GM23248 (cell line): ENCODE results near the gene POTEB. TPM values are rescaled to one million over a fixed set of nuclear protein-coding genes. Genes with fewer than 3 reads are reported as not detected.
"Not testable (repeated sequence)": the region's sequence is repeated elsewhere in the genome, so short reads cannot be mapped to it uniquely, and the experiment has no call there.

ENCODE experiments used
- DNase-seq: peaks from one replicate; pipeline ENCODE4 v3.0.0-alpha.2; 2015
- H2AFZ ChIP-seq: fragments of 200-600 bp; sonication (generic); 2 replicates; pipeline ENCODE4 v1.6.1; 2016; ENCODE audit warnings: antibody characterized with exemption
- H3F3A ChIP-seq: fragments of 200-600 bp; sonication (generic); 2 replicates; pipeline ENCODE4 v1.6.1; 2016; ENCODE audit warnings: mild to moderate bottlenecking, antibody characterized with exemption, mixed run types; ENCODE audit not compliant: insufficient read depth
- H3K27ac ChIP-seq: fragments of 200-600 bp; sonication (generic); 2 replicates; pipeline ENCODE4 v1.5.1; 2016; ENCODE audit warnings: mild to moderate bottlenecking
- H3K27me3 ChIP-seq: fragments of 200-600 bp; sonication (generic); replicated peaks from 2 replicates; pipeline ENCODE4 v1.6.1; 2016; ENCODE audit warnings: mild to moderate bottlenecking; ENCODE audit not compliant: insufficient read depth
- H3K36me3 ChIP-seq: fragments of 200-600 bp; sonication (generic); 2 replicates; pipeline ENCODE4 v1.6.1; 2016; ENCODE audit warnings: low read depth, mild to moderate bottlenecking
- H3K4me1 ChIP-seq: fragments of 200-600 bp; sonication (generic); 2 replicates; pipeline ENCODE4 v1.6.1; 2016; ENCODE audit warnings: mild to moderate bottlenecking; ENCODE audit not compliant: insufficient read depth
- H3K4me2 ChIP-seq: fragments of 200-600 bp; sonication (generic); one replicate; pipeline ENCODE4 v1.6.1; 2016; ENCODE audit warnings: mild to moderate bottlenecking; ENCODE audit not compliant: unreplicated experiment
- H3K4me3 ChIP-seq: fragments of 200-600 bp; sonication (generic); 2 replicates; pipeline ENCODE4 v1.5.1; 2016; ENCODE audit warnings: mild to moderate bottlenecking
- H3K79me2 ChIP-seq: fragments of 200-600 bp; sonication (generic); 2 replicates; pipeline ENCODE4 v1.6.1; 2016; ENCODE audit warnings: mild to moderate bottlenecking; ENCODE audit not compliant: insufficient read depth
- H3K9ac ChIP-seq: fragments of 200-600 bp; sonication (generic); 2 replicates; pipeline ENCODE4 v1.6.1; 2016; ENCODE audit warnings: mild to moderate bottlenecking
- H3K9me2 ChIP-seq: fragments of 200-600 bp; sonication (generic); 2 replicates; pipeline ENCODE4 v1.6.1; 2016; ENCODE audit warnings: mixed run types, mild to moderate bottlenecking, moderate library complexity; ENCODE audit not compliant: insufficient read depth
- H3K9me3 ChIP-seq: fragments of 200-600 bp; sonication (generic); one replicate; pipeline ENCODE4 v1.6.1; 2017; ENCODE audit warnings: low read depth
- H4K20me1 ChIP-seq: fragments of 200-600 bp; sonication (generic); 2 replicates; pipeline ENCODE4 v1.6.0; 2016; ENCODE audit not compliant: insufficient read depth
- WGBS, 2 experiments: methylation state at CpG; one replicate each; pipeline ENCODE4 v1.1.6; 2015 to 2017; ENCODE audit warnings: low lambda C conversion rate in 2 of 2, low coverage in 1 of 2; ENCODE audit errors: missing lambda C conversion rate in 2 of 2; 5-methylcytosine and 5-hydroxymethylcytosine counted together
- in situ Hi-C: fragments of 300-500 bp; cut with MboI; formaldehyde crosslinking; loops from 2 replicates; pipeline ENCODE4 v1.15.0; 2020
- microRNA-seq: library from miRNA; unstranded; fragments of <30 nt; microRNA quantifications from one replicate; pipeline ENCODE4, GENCODE V29; 2016; ENCODE audit warnings: borderline number of aligned reads
- polyA plus RNA-seq: library from polyadenylated mRNA; unstranded; fragments of >200 nt; fragmentation: Nextera tagmentation; extraction: Ambion mirVana; gene quantifications from 2 replicates; pipeline ENCODE4 v1.2.1, GENCODE V29; 2016
- small RNA-seq: library from RNA; depleted of rRNA; stranded (forward); fragments of <200 nt; gene quantifications from one replicate; pipeline ENCODE3, GENCODE V24; 2014; ENCODE audit warnings: low read depth, low replicate concordance
- total RNA-seq: library from RNA; depleted of rRNA; stranded (reverse); fragments of >200 nt; shearing (Covaris generic); gene quantifications from 2 replicates; pipeline ENCODE4 v1.2.3, GENCODE V29; 2014; rRNA removed

The POTEB gene
- total RNA-seq (not detected in 2 replicates), polyA plus RNA-seq (not detected in 2 replicates)

- H3K4me2 ChIP-seq, H3K9me2 ChIP-seq, DNase-seq, H3K9me3 ChIP-seq, H3K27me3 ChIP-seq, H3K79me2 ChIP-seq, H4K20me1 ChIP-seq, H3K9ac ChIP-seq, H2AFZ ChIP-seq, H3K27ac ChIP-seq, H3K4me3 ChIP-seq, H3F3A ChIP-seq, in situ Hi-C loops, H3K36me3 ChIP-seq, H3K4me1 ChIP-seq: not testable (repeated sequence)
- no CpG with 5 or more reads among the region's 36 CpGs for WGBS, 2 experiments
These were observed at the start of gene POTEB for GRCh38 chr15:21877635-21878034. Gene POTEB, minus strand, starts transcription at chr15:21877735. Its CDS starts 489 bp downstream, at chr15:21877246.

GRCh38 chr15:21890955-21891354, 13.4 kb upstream of the POTEB start:
- no CpG with 5 or more reads among the region's 6 CpGs for WGBS, 2 experiments

GRCh38 chr15:21889542-21889941, 12.0 kb upstream of the POTEB start:
- H4K20me1 ChIP-seq, H3K36me3 ChIP-seq, DNase-seq, H3K27ac ChIP-seq, H3K79me2 ChIP-seq, H3K27me3 ChIP-seq, H3F3A ChIP-seq, H3K4me2 ChIP-seq, H3K9me2 ChIP-seq, H3K4me1 ChIP-seq, H2AFZ ChIP-seq, H3K4me3 ChIP-seq, in situ Hi-C loops, H3K9ac ChIP-seq, H3K9me3 ChIP-seq: not testable (repeated sequence)
- WGBS, 2 experiments = no CpG with 5 or more reads among the region's 47 CpGs

More at GRCh38 chr15:21890955-21891354, 13.4 kb upstream of the POTEB start:
- H3K4me2 ChIP-seq, H3K9me3 ChIP-seq, DNase-seq, H3K36me3 ChIP-seq, H3K4me3 ChIP-seq, H3K4me1 ChIP-seq, H4K20me1 ChIP-seq, H3K27me3 ChIP-seq, in situ Hi-C loops, H3K9ac ChIP-seq, H3K79me2 ChIP-seq, H3K9me2 ChIP-seq, H3K27ac ChIP-seq, H3F3A ChIP-seq, H2AFZ ChIP-seq: not testable (repeated sequence)

- H3K4me3 ChIP-seq, H4K20me1 ChIP-seq, H3K4me1 ChIP-seq, H3K79me2 ChIP-seq, DNase-seq, H3K36me3 ChIP-seq, H3K9me3 ChIP-seq, H3F3A ChIP-seq, H3K4me2 ChIP-seq, H3K27ac ChIP-seq, H2AFZ ChIP-seq, H3K9ac ChIP-seq, H3K9me2 ChIP-seq, H3K27me3 ChIP-seq, in situ Hi-C loops: not testable (repeated sequence)
- 0% methylated on average over 1 of the region's 1 CpG; no CpG with 5 or more reads in 1 of the 2 experiments for WGBS, 2 experiments
These were observed 38.7 kb downstream of the POTEB start for GRCh38 chr15:21838831-21839230.

Small RNA genes within 50 kb of the gene (microRNA-seq; reads per million reads assigned to microRNA genes)
- not detected for gene MIR3118-4

Small RNA genes within 50 kb of the gene (small RNA-seq; reads per million reads assigned to genes)
- gene MIR3118-4 = not detected
- not detected for gene RNU6-631P

Other genes starting within 250 kb of the POTEB start
- not detected in 2 replicates for gene OR4M2, start 202.8 kb upstream of the POTEB start, total RNA-seq
- not detected in 2 replicates for gene OR4M2, start 202.8 kb upstream of the POTEB start, polyA plus RNA-seq